Fibroblast of mammary gland (primary cell): ENCODE results near the gene PARVG.

Source experiments
- DNase-seq: peaks from one replicate; pipeline ENCODE4 v3.0.0-alpha.2; 2010; ENCODE audit warnings: low read depth
- H3K4me3 ChIP-seq: 2 replicates; pipeline ENCODE4 v1.5.1; 2011; ENCODE audit warnings: low read depth, mild to moderate bottlenecking, low read length, moderate library complexity; ENCODE audit not compliant: control insufficient read depth
- CTCF ChIP-seq: conservative IDR thresholded peaks from 2 replicates; pipeline ENCODE4 v1.5.1; 2011; ENCODE audit warnings: low read depth, low read length, inconsistent platforms; ENCODE audit not compliant: control insufficient read depth, insufficient read depth

Gene PARVG

GRCh38 chr22:44192816-44193534, 12.2 kb downstream of the PARVG start:
- no peak for DNase-seq
- TF ChIP-seq CTCF = no peak
- H3K4me3 ChIP-seq = no peak overlapping the region

GRCh38 chr22:44193535-44193891, 12.8 kb downstream of the PARVG start:
- no peak for TF ChIP-seq CTCF
- H3K4me3 ChIP-seq = no peak overlapping the region
- DNase-seq = no peak

GRCh38 chr22:44194569-44194968, 13.8 kb downstream of the PARVG start:
- no peak for DNase-seq
- no peak overlapping the region for H3K4me3 ChIP-seq
- TF ChIP-seq CTCF = no peak

GRCh38 chr22:44195189-44195871, 14.6 kb downstream of the PARVG start:
- no peak for TF ChIP-seq CTCF
- no peak overlapping the region for H3K4me3 ChIP-seq
- DNase-seq = no peak

- TF ChIP-seq CTCF = no peak
- no peak overlapping the region for H3K4me3 ChIP-seq
- no peak for DNase-seq
Measured at GRCh38 chr22:44196241-44196640, 15.5 kb downstream of the PARVG start.

GRCh38 chr22:44196731-44197131, 16.0 kb downstream of the PARVG start:
- TF ChIP-seq CTCF = no peak
- no peak for DNase-seq
- no peak overlapping the region for H3K4me3 ChIP-seq
